Natural killer cell (primary cell): ENCODE data around the gene RAD23A. TPM values are rescaled to one million over a fixed set of nuclear protein-coding genes. Genes with fewer than 3 reads are reported as not detected.

Source experiments
- ATAC-seq, 3 donors: fragments of 150-1000 bp in 2 of 3; fragments of 200-7000 bp in 1 of 3; cut with Tn5 transposase; 1 replicate in 1 of 3; 2 replicates in 2 of 3; pipeline ENCODE4 v1.10.0; 2021; ENCODE audit warnings: mild to moderate bottlenecking in 2 of 3, moderate library complexity in 2 of 3
- DNase-seq, 2 donors: peaks; one replicate each; pipeline versions ENCODE4 v3.0.0 to v3.0.0-alpha.2; 2013 to 2021; ENCODE audit warnings: mixed read lengths in 1 of 2
- H3K27ac ChIP-seq: one replicate; pipeline ENCODE4 v1.5.1; 2013; ENCODE audit warnings: mild to moderate bottlenecking, low read length
- H3K27me3 ChIP-seq: one replicate; pipeline ENCODE4 v1.6.1; 2013; ENCODE audit warnings: low read length; ENCODE audit not compliant: control insufficient read depth, insufficient read depth
- H3K36me3 ChIP-seq: one replicate; pipeline ENCODE4 v1.6.1; 2013; ENCODE audit warnings: low read length; ENCODE audit not compliant: control insufficient read depth, insufficient read depth
- H3K4me1 ChIP-seq: one replicate; pipeline ENCODE4 v1.6.1; 2013; ENCODE audit warnings: low read length; ENCODE audit not compliant: control insufficient read depth, insufficient read depth
- H3K4me3 ChIP-seq: one replicate; pipeline ENCODE4 v1.5.1; 2013; ENCODE audit warnings: low read length
- H3K9me3 ChIP-seq: one replicate; pipeline ENCODE4 v1.6.1; 2013; ENCODE audit warnings: low read length; ENCODE audit not compliant: control insufficient read depth, insufficient read depth
- H3K27ac Mint-ChIP-seq, 2 donors: one replicate each; pipeline ENCODE4 v1.8.0; 2022; ENCODE audit warnings: mild to moderate bottlenecking in 2 of 2, mixed read lengths in 2 of 2, moderate library complexity in 1 of 2
- H3K27me3 Mint-ChIP-seq, 2 donors: one replicate each; pipeline ENCODE4 v1.8.0; 2022; ENCODE audit warnings: low read depth in 2 of 2, mixed read lengths in 2 of 2
- H3K36me3 Mint-ChIP-seq: one replicate; pipeline ENCODE4 v1.8.0; 2022; ENCODE audit warnings: mixed read lengths
- H3K4me1 Mint-ChIP-seq, 2 donors: one replicate each; pipeline ENCODE4 v1.8.0; 2022; ENCODE audit warnings: mixed read lengths in 2 of 2
- H3K4me3 Mint-ChIP-seq: one replicate; pipeline ENCODE4 v1.8.0; 2022; ENCODE audit warnings: mild to moderate bottlenecking, moderate library complexity, mixed read lengths
- H3K9me3 Mint-ChIP-seq, 2 donors: one replicate each; pipeline ENCODE4 v1.8.0; 2022; ENCODE audit warnings: mixed read lengths in 2 of 2
- CTCF ChIP-seq: fragments of 200-600 bp; IDR thresholded peaks from one replicate; pipeline ENCODE4 v1.8.0; 2022; ENCODE audit warnings: antibody characterized with exemption
- WGBS: methylation state at CpG from one replicate; pipeline ENCODE4 v1.1.7; 2013; ENCODE audit warnings: missing lambda C conversion rate; ENCODE audit not compliant: insufficient coverage; 5-methylcytosine and 5-hydroxymethylcytosine counted together
- intact Hi-C: fragments of 100-400 bp; cut with micrococcal nuclease; formaldehyde crosslinking; loops from one replicate; pipeline ENCODE4 v1.14.2; 2022
- total RNA-seq, 4 donors: library from RNA; stranded (reverse); fragments of 120-200 nt in 1 of 4; gene quantifications; one replicate each; pipeline versions ENCODE4 v1.2.3 to v1.2.4, GENCODE V29; 2013 to 2022

Gene RAD23A
- total RNA-seq, 3 donors from 2014 or later (not counting 1 experiment from before 2014, with no cell fraction given): 79.2 to 81.2 (median 80.3) TPM

- H3K4me1 ChIP-seq: no peaks in the 10 kb centered on the region
- no peak overlapping the region for H3K4me3 Mint-ChIP-seq
- no peak overlapping the region for H3K27ac ChIP-seq
- peaks cover 0 to 7% of the 10 kb centered on the region in 2 donors for H3K4me1 Mint-ChIP-seq
- no peak overlapping the region for H3K4me3 ChIP-seq
- H3K27ac Mint-ChIP-seq: no peak overlapping the region
- H3K27me3 ChIP-seq: no peaks in the 10 kb centered on the region
- no peaks in the 10 kb centered on the region for H3K27me3 Mint-ChIP-seq
- no peak for ATAC-seq
- no peaks in the 10 kb centered on the region for H3K36me3 Mint-ChIP-seq
- no peaks in the 10 kb centered on the region for H3K9me3 Mint-ChIP-seq
- H3K9me3 ChIP-seq: no peaks in the 10 kb centered on the region
- intact Hi-C loops: no loop called here
- DNase-seq: no peak
- H3K36me3 ChIP-seq: no peaks in the 10 kb centered on the region
- 95% methylated on average over 9 of the region's 9 CpGs for WGBS
- no peak for TF ChIP-seq CTCF
Observed at GRCh38 chr19:12907166-12907565, 38.5 kb upstream of the RAD23A start.

- H3K27ac ChIP-seq: no peak overlapping the region
- H3K27ac Mint-ChIP-seq: no peak overlapping the region
Observed at GRCh38 chr19:12912571-12912970, 33.1 kb upstream of the RAD23A start.

GRCh38 chr19:12913011-12913561 lies 32.6 kb upstream of the RAD23A start:
- no peaks in the 10 kb centered on the region for H3K9me3 Mint-ChIP-seq
- H3K27ac ChIP-seq: no peak overlapping the region
- no peak overlapping the region for H3K4me3 Mint-ChIP-seq
- H3K36me3 Mint-ChIP-seq: no peaks in the 10 kb centered on the region
- peak overlapping the region; percentile 83 to 88 for H3K27ac Mint-ChIP-seq
- no peak for ATAC-seq
- 55% methylated on average over 22 of the region's 22 CpGs for WGBS
- H3K27me3 Mint-ChIP-seq: no peaks in the 10 kb centered on the region
- intact Hi-C loops: no loop called here
- H3K36me3 ChIP-seq: no peaks in the 10 kb centered on the region
- no peak for DNase-seq
- no peak for TF ChIP-seq CTCF
- H3K4me1 Mint-ChIP-seq: peaks cover 10 to 22% of the 10 kb centered on the region in 2 donors
- peaks cover 20% of the 10 kb centered on the region for H3K4me1 ChIP-seq
- no peaks in the 10 kb centered on the region for H3K27me3 ChIP-seq
- H3K4me3 ChIP-seq: no peak overlapping the region
- no peaks in the 10 kb centered on the region for H3K9me3 ChIP-seq

More at GRCh38 chr19:12912571-12912970, 33.1 kb upstream of the RAD23A start:
- Mint-ChIP-seq H3K4me1 (peaks cover 10 to 22% of the 10 kb centered on the region in 2 donors), H3K36me3 (no peaks in the 10 kb centered on the region), H3K27me3 (no peaks in the 10 kb centered on the region), H3K4me3 (no peak overlapping the region), H3K9me3 (no peaks in the 10 kb centered on the region)
- ATAC-seq (no peak), DNase-seq (no peak)
- 73% methylated on average over 4 of the region's 4 CpGs for WGBS
- TF ChIP-seq CTCF: no peak
- peaks cover 20% of the 10 kb centered on the region for H3K4me1 ChIP-seq
- intact Hi-C loops: no loop called here
- H3K27me3 ChIP-seq: no peaks in the 10 kb centered on the region
- H3K9me3 ChIP-seq: no peaks in the 10 kb centered on the region
- no peak overlapping the region for H3K4me3 ChIP-seq
- no peaks in the 10 kb centered on the region for H3K36me3 ChIP-seq
